Upper lobe of right lung (tissue), 1 donor: ENCODE measurements around the gene CX3CR1. TPM values are rescaled to one million over a fixed set of nuclear protein-coding genes. Genes with fewer than 3 reads are reported as not detected.
A peak's percentile ranks its signal among the peaks of the same experiment; 100 is the strongest.
"Not testable (repeated sequence)": the region's sequence is repeated elsewhere in the genome, so short reads cannot be mapped to it uniquely, and the experiment has no call there.

Source experiments
- ATAC-seq: fragments of 200-7000 bp; cut with Tn5 transposase; one replicate; pipeline ENCODE4 v1.9.1; 2020; ENCODE audit warnings: mild to moderate bottlenecking, moderate library complexity
- DNase-seq: peaks from one replicate; pipeline ENCODE4 v3.0.0-alpha.2; 2020
- H3K27ac ChIP-seq: fragments of 200-600 bp; one replicate; pipeline ENCODE4 v1.8.0; 2022
- H3K27me3 ChIP-seq: fragments of 200-600 bp; one replicate; pipeline ENCODE4 v1.8.0; 2022; ENCODE audit warnings: mild to moderate bottlenecking
- H3K36me3 ChIP-seq: fragments of 200-600 bp; one replicate; pipeline ENCODE4 v1.8.0; 2022
- H3K4me1 ChIP-seq: fragments of 200-600 bp; one replicate; pipeline ENCODE4 v1.8.0; 2022
- H3K4me3 ChIP-seq: fragments of 200-600 bp; one replicate; pipeline ENCODE4 v1.8.0; 2022; ENCODE audit warnings: mild to moderate bottlenecking
- H3K9me3 ChIP-seq: fragments of 200-600 bp; one replicate; pipeline ENCODE4 v1.8.0; 2022
- intact Hi-C: fragments of 100-400 bp; cut with DNase I; formaldehyde crosslinking; loops from one replicate; pipeline ENCODE4 v1.11.0; 2022
- total RNA-seq: library from RNA; stranded (reverse); fragmentation: NEBNext Ultra II Directional; extraction: Animal tissue kit (Norgen Biotek cat#: 25700); gene quantifications from one replicate; pipeline ENCODE4 v1.2.1, GENCODE V29; 2021
- TF ChIP-seq, protein P1 (sequence below): fragments of 200-600 bp; IDR thresholded peaks from one replicate; pipeline ENCODE4 v1.8.0; 2022; ENCODE audit warnings: antibody characterized with exemption
- donor health status: DM: no; HTN: yes; CAD: no; lungs with severe emphysema.

CX3CR1 gene
- total RNA-seq, 1 donor from 2014 or later, result 8.3 TPM

DNA sequence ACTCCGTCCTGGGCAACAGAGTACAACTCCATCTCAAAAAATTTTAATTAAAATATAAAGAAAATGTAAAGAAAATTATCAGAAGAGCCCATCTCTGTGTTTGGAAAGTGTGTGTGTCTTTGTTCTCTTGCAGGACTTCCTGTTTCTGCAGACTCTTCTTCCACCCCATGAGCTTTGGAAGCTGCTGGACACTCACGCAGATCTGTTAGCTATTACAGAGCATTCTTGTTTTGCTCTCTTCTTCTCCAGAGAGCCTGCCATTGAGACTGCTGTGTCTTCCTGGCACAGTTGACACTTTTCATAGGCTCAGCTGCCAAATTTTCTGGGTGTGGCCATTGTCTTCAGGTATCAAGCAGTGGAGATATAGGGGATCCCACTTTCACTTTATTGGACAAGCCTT is 43.7 kb upstream of the CX3CR1 start:
- Histone ChIP-seq H3K4me1 (no peaks in the 10 kb centered on the region), H3K4me3 (no peak overlapping the region), H3K9me3 (no peaks in the 10 kb centered on the region), H3K27me3 (no peaks in the 10 kb centered on the region), H3K27ac (no peak overlapping the region), H3K36me3 (no peaks in the 10 kb centered on the region)
- intact Hi-C loops, result no loop called here
- ATAC-seq, result no peak
- no peak for DNase-seq
- TF ChIP-seq, protein P1, sequence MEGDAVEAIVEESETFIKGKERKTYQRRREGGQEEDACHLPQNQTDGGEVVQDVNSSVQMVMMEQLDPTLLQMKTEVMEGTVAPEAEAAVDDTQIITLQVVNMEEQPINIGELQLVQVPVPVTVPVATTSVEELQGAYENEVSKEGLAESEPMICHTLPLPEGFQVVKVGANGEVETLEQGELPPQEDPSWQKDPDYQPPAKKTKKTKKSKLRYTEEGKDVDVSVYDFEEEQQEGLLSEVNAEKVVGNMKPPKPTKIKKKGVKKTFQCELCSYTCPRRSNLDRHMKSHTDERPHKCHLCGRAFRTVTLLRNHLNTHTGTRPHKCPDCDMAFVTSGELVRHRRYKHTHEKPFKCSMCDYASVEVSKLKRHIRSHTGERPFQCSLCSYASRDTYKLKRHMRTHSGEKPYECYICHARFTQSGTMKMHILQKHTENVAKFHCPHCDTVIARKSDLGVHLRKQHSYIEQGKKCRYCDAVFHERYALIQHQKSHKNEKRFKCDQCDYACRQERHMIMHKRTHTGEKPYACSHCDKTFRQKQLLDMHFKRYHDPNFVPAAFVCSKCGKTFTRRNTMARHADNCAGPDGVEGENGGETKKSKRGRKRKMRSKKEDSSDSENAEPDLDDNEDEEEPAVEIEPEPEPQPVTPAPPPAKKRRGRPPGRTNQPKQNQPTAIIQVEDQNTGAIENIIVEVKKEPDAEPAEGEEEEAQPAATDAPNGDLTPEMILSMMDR, result no peak

DNA sequence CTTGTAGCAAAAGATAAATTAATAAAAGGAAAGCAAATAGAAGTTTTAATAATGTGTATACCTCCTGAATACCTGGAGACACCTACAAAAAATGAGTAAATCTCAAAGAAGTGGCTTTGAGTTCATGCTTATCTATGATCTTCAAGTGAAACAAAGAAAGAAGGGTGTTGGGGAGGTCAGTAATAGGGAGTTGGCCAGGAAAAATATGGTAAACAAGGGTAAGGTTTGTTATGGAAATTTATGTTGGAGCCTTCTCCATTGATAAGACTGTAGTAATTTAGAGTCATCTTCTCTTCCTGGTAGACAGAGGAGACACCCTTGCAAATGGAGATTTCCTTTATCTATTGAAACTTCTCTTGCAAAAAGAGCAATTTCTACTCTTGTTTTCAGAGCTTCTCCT is 43.1 kb upstream of the CX3CR1 start:
- DNase-seq (no peak), ATAC-seq (no peak)
- H3K4me3 ChIP-seq, result no peak overlapping the region
- H3K27ac ChIP-seq, result no peak overlapping the region
- H3K36me3 ChIP-seq, result no peaks in the 10 kb centered on the region
- H3K9me3 ChIP-seq, result no peaks in the 10 kb centered on the region
- intact Hi-C loops, result no loop called here
- TF ChIP-seq, protein P1, result no peak
- H3K27me3 ChIP-seq, result no peaks in the 10 kb centered on the region
- no peaks in the 10 kb centered on the region for H3K4me1 ChIP-seq

DNA sequence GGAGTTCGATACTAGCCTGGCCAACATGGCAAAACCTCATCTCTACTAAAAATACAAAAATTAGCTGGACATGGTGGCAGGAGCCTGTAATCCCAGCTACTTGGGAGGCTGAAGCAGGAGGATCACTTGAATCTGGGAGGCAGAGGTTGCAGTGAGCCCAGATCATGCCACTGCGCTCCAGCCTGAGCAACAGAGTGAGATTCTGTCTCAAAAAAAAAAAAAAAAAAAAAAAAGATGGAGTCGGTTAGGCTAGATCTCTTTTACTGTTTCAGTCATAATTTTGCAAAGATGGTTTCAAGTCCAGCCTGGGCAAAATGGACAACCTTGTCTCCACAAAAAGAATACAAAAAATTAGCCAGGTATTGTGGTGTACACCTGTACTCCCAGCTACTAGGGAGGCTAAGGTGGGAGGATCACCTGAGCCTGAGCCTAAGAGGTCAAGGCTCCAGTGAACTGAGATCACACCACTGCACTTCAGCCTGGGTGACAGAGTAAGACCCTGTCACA is 42.4 kb upstream of the CX3CR1 start:
- intact Hi-C loops, H3K36me3 ChIP-seq: not testable (repeated sequence)

DNA sequence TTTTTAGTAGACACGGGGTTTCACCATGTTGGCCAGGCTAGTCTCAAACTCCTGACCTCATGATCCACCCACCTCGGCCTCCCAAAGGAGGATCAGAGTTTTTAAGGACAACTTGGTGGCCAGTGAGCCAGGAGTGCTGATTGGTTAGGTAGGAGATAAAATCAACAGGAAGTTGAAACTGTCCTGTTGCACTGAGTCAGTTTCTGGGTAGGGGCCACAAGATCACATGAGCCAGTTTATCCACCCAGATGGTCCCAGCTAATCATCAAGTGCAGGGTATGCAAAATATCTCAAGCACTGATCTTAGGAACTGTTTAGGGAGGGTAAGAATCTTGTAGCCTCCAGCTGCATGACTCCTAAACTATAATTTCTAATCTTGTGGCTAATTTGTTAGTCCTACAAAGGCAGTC is 41.7 kb upstream of the CX3CR1 start:
- H3K36me3 ChIP-seq, DNase-seq, H3K4me1 ChIP-seq, H3K27ac ChIP-seq, H3K9me3 ChIP-seq, H3K27me3 ChIP-seq, H3K4me3 ChIP-seq, intact Hi-C loops, ATAC-seq: not testable (repeated sequence)

More for the DNA sequence above, 42.4 kb upstream of the CX3CR1 start:
- H3K27ac ChIP-seq, ATAC-seq, H3K9me3 ChIP-seq, H3K4me1 ChIP-seq, DNase-seq, H3K27me3 ChIP-seq, H3K4me3 ChIP-seq: not testable (repeated sequence)

DNA sequence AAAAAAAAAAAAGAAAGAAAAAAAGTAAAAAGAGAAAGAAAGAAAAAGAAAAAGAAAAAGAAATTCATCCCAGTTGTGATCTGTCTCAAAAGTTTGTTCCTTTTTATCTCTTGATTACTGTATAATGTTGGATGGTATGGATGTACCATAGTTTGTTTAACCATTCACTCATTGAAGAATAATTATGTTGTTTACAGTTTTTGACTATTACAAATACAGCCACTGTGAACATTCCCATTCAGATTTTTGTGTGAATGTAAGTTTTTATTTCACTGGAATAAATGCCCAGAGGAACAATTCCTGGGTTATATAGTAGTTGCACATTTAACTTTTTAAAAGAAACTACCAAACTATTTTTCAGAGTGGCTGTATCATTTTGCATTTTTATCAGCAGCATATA is 39.4 kb upstream of the CX3CR1 start:
- DNase-seq, result no peak
- peaks cover 6% of the 10 kb centered on the region for H3K9me3 ChIP-seq
- H3K36me3 ChIP-seq, result no peaks in the 10 kb centered on the region
- no peaks in the 10 kb centered on the region for H3K4me1 ChIP-seq
- intact Hi-C loops, result no loop called here
- H3K27me3 ChIP-seq, result no peaks in the 10 kb centered on the region
- no peak overlapping the region for H3K27ac ChIP-seq
- H3K4me3 ChIP-seq, result no peak overlapping the region
- TF ChIP-seq, protein P1, result no peak
- no peak for ATAC-seq

DNA sequence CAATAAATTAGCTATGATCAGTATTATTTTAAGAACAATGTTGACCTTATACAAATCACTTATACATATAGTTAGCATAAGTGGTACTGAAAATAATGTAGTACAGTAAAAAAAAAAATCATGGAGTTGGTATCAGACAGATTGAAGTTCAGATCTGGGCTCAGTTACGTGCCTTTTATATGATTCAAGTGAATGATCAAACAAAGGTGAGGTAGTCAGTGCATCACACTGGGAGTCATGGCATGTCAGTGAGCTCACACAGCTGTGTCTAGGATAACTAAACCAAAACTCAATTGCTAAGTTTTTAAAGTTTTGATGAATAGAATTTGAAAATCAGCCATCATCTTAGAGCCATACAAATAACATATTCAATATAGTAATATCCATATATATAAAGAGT is 38.5 kb upstream of the CX3CR1 start:
- H3K27me3 ChIP-seq, result no peaks in the 10 kb centered on the region
- TF ChIP-seq, protein P1, result no peak
- H3K36me3 ChIP-seq, result no peaks in the 10 kb centered on the region
- H3K4me3 ChIP-seq, result no peak overlapping the region
- peaks cover 7% of the 10 kb centered on the region for H3K9me3 ChIP-seq
- no peak for ATAC-seq
- no peak overlapping the region for H3K27ac ChIP-seq
- no peak for DNase-seq
- intact Hi-C loops, result no loop called here
- H3K4me1 ChIP-seq, result no peaks in the 10 kb centered on the region

DNA sequence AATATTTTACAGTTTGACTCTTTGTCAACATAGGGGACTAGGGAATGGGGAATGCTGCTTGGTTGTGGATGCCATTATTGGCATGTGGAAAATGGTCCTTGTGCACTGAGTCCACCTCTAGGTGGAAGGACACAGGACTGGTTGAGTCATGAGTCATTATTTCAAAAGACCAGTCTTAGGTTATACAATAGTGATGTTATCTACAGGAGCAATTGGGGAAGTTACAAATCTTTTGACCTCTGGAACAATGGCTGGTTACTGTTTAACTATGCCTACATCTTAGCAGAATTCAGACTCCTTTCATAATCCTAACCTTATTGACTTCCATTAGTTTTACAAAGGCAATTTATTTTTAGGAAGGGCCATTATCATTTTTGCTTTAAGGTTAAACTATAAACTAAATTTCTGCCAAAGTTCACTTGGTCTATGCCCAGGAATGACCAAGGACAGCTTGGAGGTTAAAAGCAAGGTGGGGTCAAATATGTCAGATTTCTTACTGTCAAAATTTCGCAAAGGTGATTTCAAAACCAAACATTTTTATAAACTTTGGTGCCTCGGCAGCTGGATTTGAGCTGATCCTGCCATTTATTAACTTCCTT is 37.8 kb upstream of the CX3CR1 start:
- TF ChIP-seq, protein P1, result no peak
- no peaks in the 10 kb centered on the region for H3K4me1 ChIP-seq
- no peaks in the 10 kb centered on the region for H3K36me3 ChIP-seq
- H3K27me3 ChIP-seq, result no peaks in the 10 kb centered on the region
- peak; percentile 42 for ATAC-seq
- no peak overlapping the region for H3K27ac ChIP-seq
- no peak overlapping the region for H3K4me3 ChIP-seq
- intact Hi-C loops, result no loop called here
- H3K9me3 ChIP-seq, result peaks cover 7% of the 10 kb centered on the region
- no peak for DNase-seq
